Tibial artery (tissue), 4 donors: ENCODE measurements around the gene RABGGTA.

Experiments used
- DNase-seq, 2 donors: peaks; one replicate each; pipeline ENCODE4 v3.0.0-alpha.2; 2019
- H3K27ac ChIP-seq, 2 donors: fragments of 200-600 bp; sonication (generic) in 1 of 2; 1 replicate in 1 of 2; 2 replicates in 1 of 2; pipeline ENCODE4 v1.5.1; 2018 to 2019; ENCODE audit warnings: mild to moderate bottlenecking in 1 of 2
- H3K27me3 ChIP-seq, 2 donors: fragments of 200-600 bp; sonication (generic) in 1 of 2; one replicate each; pipeline versions ENCODE4 v1.5.1 to v1.6.0; 2016 to 2019
- H3K36me3 ChIP-seq, 3 donors: fragments of 200-600 bp; sonication (generic) in 2 of 3; one replicate each; pipeline ENCODE4 v1.5.1; 2016 to 2019; ENCODE audit warnings: mild to moderate bottlenecking in 2 of 3
- H3K4me1 ChIP-seq, 4 donors: fragments of 200-600 bp; sonication (generic) in 2 of 4; 1 replicate in 3 of 4; 2 replicates in 1 of 4; pipeline ENCODE4 v1.5.1; 2016 to 2019
- H3K4me3 ChIP-seq, 2 donors: fragments of 200-600 bp; sonication (generic) in 1 of 2; 1 replicate in 1 of 2; 2 replicates in 1 of 2; pipeline ENCODE4 v1.5.1; 2018 to 2019; ENCODE audit warnings: mild to moderate bottlenecking in 2 of 2
- H3K9me3 ChIP-seq, 3 donors: fragments of 200-600 bp; sonication (generic) in 1 of 3; one replicate each; pipeline ENCODE4 v1.5.1; 2016 to 2019
- CTCF ChIP-seq, 2 experiments: fragments of 200-600 bp in 1 of 2; fragments of 450-650 bp in 1 of 2; IDR thresholded peaks; one replicate each; pipeline ENCODE4 v1.5.1; 2017 to 2019; ENCODE audit warnings: antibody characterized with exemption in 2 of 2, mild to moderate bottlenecking in 1 of 2, moderate library complexity in 1 of 2
- intact Hi-C: fragments of 100-400 bp; cut with DNase I; formaldehyde crosslinking; loops from one replicate; pipeline ENCODE4 v1.15.0; 2023; ENCODE audit warnings: low total_unique reads

RABGGTA gene

GRCh38 chr14:24232645-24233537 lies 38.5 kb downstream of the RABGGTA start, which contains the start of gene GMPR2:
GMPR2 (plus strand) TSS chr14:24232929; CDS start chr14:24233254, 325 bp downstream.
- peaks cover 22 to 36% (median 29%) of the 10 kb centered on the region in 3 donors for H3K36me3 ChIP-seq

GRCh38 chr14:24232121-24232644 lies 39.2 kb downstream of the RABGGTA start, which contains the start of gene NEDD8:
NEDD8 (minus strand) TSS chr14:24232367; CDS start chr14:24232267, 100 bp downstream.
- Histone ChIP-seq H3K36me3 (peaks cover 15 to 33% (median 28%) of the 10 kb centered on the region in 3 donors), H3K9me3 (no peaks in the 10 kb centered on the region), H3K4me3 (peak within 1 kb of the TSS; percentile 75 to 89), H3K27me3 (no peaks in the 10 kb centered on the region), H3K4me1 (peaks cover 0 to 36% (median 29%) of the 10 kb centered on the region in 4 donors), H3K27ac (peak within 1 kb of the TSS; percentile 85 to 88)
- intact Hi-C loops: no loop called here
- DNase-seq: peak; percentile 95 to 98
- TF ChIP-seq CTCF (IDR thresholded peaks at IDR 0.05): no peak

More at GRCh38 chr14:24232645-24233537, 38.5 kb downstream of the RABGGTA start, which contains the start of gene GMPR2:
- peak within 1 kb of the TSS; percentile 85 to 88 for H3K27ac ChIP-seq
- no peaks in the 10 kb centered on the region for H3K9me3 ChIP-seq
- H3K27me3 ChIP-seq: no peaks in the 10 kb centered on the region
- no peak for TF ChIP-seq CTCF (IDR thresholded peaks at IDR 0.05)
- peak in 1 of 2 donors; percentile 82 for DNase-seq
- H3K4me1 ChIP-seq: peaks cover 0 to 36% (median 29%) of the 10 kb centered on the region in 4 donors
- H3K4me3 ChIP-seq: peak within 1 kb of the TSS; percentile 75 to 89
- intact Hi-C loops: no loop called here

GRCh38 chr14:24231263-24232120 lies 39.9 kb downstream of the RABGGTA start:
- no peaks in the 10 kb centered on the region for H3K27me3 ChIP-seq
- H3K4me1 ChIP-seq: peaks cover 0 to 36% (median 29%) of the 10 kb centered on the region in 4 donors
- TF ChIP-seq CTCF (IDR thresholded peaks at IDR 0.05): no peak
- peak overlapping the region; percentile 85 to 88 for H3K27ac ChIP-seq
- peak overlapping the region; percentile 75 to 89 for H3K4me3 ChIP-seq
- H3K36me3 ChIP-seq: peaks cover 8 to 26% (median 23%) of the 10 kb centered on the region in 3 donors
- intact Hi-C loops: no loop called here
- peak in 1 of 2 donors; percentile 64 for DNase-seq
- no peaks in the 10 kb centered on the region for H3K9me3 ChIP-seq

GRCh38 chr14:24228902-24229301 lies 42.5 kb downstream of the RABGGTA start:
- H3K9me3 ChIP-seq: no peaks in the 10 kb centered on the region
- intact Hi-C loops: no loop called here
- H3K27me3 ChIP-seq: no peaks in the 10 kb centered on the region
- H3K4me3 ChIP-seq: no peak overlapping the region
- no peak for TF ChIP-seq CTCF (IDR thresholded peaks at IDR 0.05)
- no peak overlapping the region for H3K27ac ChIP-seq
- peaks cover 0 to 12% (median 12%) of the 10 kb centered on the region in 3 donors for H3K36me3 ChIP-seq
- DNase-seq: no peak
- peaks cover 0 to 25% (median 20%) of the 10 kb centered on the region in 4 donors for H3K4me1 ChIP-seq

GRCh38 chr14:24226473-24226872 lies 44.9 kb downstream of the RABGGTA start:
- no peaks in the 10 kb centered on the region for H3K9me3 ChIP-seq
- intact Hi-C loops: no loop called here
- DNase-seq: no peak

More at GRCh38 chr14:24226473-24226872, 44.9 kb downstream of the RABGGTA start:
- TF ChIP-seq CTCF (IDR thresholded peaks at IDR 0.05): no peak
- Histone ChIP-seq H3K36me3 (peaks cover 0 to 12% (median 12%) of the 10 kb centered on the region in 3 donors), H3K4me3 (no peak overlapping the region), H3K27me3 (no peaks in the 10 kb centered on the region), H3K4me1 (peaks cover 0 to 13% (median 10%) of the 10 kb centered on the region in 4 donors), H3K27ac (no peak overlapping the region)
